DMS53 (cell line): Measurements from ENCODE around the gene CUBN.
A peak's percentile ranks its signal among the peaks of the same experiment; 100 is the strongest.

Source experiments
- DNase-seq: peaks from one replicate; lab custom pipeline; 2025; lab: John Stamatoyannopoulos, UW

CUBN gene

DNA sequence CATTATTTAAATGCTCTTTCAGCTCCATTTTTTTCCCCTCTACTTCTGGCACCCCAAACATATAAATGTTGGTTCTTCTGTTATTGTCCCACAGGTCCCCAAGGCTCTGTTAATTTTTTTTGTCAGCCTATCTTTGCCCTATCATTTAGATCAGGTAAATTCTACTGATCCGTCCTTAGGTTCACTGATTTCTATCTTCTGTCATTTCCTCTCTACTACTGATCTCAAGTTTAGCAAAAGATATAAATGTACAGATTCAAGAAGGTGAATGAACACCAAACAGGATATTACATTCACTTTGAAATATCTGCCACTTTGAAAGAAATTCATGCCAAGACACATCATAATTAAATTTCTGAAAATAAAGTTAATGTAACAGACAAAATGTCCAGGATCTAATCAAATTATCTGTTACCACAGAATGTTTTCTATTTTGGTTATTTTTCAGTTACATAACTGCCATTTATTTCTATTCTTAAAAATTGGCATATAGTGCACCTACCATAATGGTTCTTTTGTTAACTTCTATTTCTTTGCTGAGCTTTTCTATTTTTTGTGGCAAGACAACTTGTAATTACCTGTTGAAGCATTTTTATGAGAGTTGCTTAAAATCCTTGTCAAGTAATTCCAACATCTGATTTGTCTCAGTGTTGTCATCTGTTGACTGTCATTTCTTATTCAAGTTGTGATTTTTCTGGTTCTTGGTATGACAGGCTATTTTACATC lies 12.1 kb upstream of the CUBN start:
- DNase-seq, result no peak

- DNase-seq, result no peak
Observed at GRCh38 chr10:17140386-17140761, 10.8 kb upstream of the CUBN start.

DNA sequence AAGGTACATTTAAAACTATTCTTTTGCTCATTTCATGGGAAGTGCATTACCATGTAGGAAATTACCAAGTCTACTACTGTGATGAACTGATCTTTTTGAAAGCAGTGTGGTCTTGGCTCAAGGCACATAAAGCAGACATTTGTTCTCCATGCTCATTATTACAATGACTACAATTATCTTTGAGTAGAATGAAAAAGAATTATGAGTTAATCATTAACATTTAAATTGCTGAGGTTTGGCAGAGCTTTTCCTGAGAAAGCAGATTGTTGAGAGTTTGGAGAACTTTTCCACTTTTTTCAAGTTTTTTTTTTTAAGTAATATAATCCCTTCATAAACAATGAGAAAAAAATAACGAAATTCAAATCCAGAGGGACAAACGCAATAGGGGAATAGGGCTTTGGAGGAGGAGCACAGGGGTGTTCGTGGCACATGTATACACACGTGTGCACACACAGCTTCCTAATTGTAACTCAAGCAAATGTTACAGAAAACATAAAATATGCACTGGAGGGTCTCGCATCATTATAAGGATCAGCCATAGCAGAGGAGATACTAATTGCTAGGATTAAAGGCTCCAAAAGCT lies 8.9 kb upstream of the CUBN start:
- no peak for DNase-seq

DNA sequence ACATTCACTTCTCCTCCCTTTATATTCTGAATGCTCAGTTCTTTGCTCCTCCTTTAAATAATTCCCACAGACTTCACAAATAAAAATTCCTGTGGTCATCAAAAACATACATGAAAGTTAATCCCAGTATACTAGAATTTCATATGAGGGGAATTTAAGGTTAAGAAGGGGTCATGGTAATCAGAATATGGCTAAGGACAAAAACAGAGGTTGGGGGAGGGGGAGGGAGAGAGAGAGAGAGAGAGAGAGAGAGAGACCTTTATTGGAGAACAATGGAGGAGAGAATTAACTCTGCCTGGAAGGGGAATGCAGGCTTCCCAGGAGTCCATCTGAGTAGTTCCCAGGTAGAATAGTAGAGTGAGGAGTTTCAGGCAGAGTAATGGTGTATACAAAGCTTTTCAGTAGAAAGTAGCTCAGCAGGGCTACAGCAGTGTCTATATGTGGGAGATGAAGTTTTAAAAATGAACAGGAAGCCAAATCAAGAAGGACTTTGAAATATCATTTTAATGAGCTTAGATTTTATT lies 5.2 kb upstream of the CUBN start:
- no peak for DNase-seq

- DNase-seq, result no peak
Observed at GRCh38 chr10:17134282-17134681, 4.7 kb upstream of the CUBN start.

DNA sequence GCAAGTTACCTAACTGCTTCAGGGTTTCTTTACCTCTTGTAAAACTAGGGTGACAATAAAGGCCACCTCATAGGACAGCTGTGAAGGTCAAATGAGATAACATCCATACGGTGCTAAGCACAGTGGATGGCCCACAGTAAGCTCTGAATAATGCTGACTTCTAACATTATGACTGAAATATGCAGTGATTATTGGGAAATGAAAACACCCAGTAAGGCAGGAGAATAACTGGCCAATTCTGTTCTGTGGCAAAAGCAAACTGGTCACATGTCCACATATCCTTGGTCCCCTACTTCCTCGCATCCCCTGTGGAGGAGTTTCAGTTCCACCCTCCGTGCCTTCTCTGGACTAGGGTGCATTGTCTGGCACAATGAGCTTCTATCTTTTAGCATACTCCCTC lies 1.4 kb downstream of the CUBN start:
- DNase-seq, result no peak

DNA sequence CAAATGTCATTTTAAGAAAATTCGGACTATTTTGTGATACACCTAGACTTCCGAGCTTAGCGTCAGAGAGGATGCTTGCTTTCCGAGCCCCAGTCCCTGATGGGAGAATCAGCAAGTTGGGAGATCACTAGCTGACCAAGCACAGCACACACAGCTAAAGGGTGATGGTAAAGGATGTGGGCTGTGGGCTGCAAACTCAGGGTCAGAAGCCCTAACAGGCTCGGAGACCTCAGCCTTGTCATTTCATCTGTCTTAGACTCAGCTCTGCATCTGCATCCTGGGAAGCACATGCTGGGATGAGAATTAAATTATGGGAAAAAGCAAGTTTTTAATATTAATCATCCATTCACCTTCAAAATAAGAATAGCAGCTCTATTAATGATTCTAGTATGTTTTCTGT lies 3.3 kb downstream of the CUBN start:
- no peak for DNase-seq

- DNase-seq, result no peak
Observed at GRCh38 chr10:17125206-17125893, 4.3 kb downstream of the CUBN start.

- DNase-seq, result no peak
Observed at GRCh38 chr10:17123961-17124360, 5.7 kb downstream of the CUBN start.

GRCh38 chr10:17122726-17123661 lies 6.6 kb downstream of the CUBN start:
- DNase-seq, result no peak

DNA sequence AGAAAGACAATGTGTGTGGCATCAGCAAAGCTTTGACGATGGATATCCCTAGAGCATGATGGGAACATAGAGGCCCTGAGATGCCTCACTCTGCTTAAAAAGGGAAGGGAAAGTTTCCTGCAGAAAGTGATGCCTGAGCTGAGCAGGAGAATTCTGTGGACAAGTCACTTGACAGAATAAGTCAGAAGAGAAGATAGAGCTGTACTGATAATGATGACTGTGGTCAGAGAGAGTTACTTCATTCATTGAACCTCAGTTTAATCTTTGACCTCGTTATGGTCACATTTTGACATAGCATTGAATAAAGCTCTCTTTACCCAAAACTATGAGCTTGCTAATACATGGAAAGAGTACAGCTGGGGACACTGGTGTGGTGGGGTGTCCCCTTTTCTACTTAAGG lies 7.6 kb downstream of the CUBN start:
- no peak for DNase-seq

DNA sequence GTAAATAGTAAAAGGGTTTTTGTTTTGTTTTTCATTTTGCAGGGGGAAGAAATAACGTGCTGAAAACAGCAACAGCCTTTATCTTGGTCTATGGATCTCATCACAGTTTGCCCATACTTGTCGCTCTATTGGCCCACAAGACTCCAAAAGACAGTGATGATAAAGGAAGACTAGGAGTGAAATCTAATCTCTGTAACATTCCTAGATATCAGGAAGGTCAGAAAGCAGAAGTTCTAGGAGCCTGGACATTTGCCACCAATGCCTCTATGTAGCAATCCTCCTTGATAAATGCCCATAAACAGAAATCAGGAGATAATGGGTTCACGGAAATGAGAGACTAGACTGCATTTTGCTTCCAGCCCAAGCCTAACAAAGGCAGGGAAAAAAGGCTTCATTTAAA lies 8.9 kb downstream of the CUBN start:
- no peak for DNase-seq

DNA sequence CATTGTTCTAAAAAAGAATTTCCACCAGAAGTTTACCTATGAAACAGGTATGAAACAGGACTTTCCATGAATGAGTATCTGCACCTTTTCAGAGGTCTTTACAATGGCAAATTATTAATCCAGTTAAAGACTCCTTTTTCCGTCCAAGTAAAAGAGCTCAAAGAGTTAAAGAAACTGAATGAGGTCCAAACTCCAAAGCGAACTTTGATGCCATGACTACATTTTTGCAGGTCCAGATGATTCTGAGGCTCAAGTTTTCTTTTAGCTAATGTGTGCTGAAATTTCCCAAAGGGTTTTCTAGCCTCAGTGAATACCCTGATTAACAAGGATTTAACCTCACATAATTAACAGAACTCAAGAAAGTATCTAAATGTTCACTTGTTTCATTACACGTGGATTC lies 9.8 kb downstream of the CUBN start:
- no peak for DNase-seq

- no peak for DNase-seq
Observed at GRCh38 chr10:17116193-17116592, 13.4 kb downstream of the CUBN start.

GRCh38 chr10:17115683-17116082 lies 13.9 kb downstream of the CUBN start:
- peak; percentile 32 for DNase-seq

DNA sequence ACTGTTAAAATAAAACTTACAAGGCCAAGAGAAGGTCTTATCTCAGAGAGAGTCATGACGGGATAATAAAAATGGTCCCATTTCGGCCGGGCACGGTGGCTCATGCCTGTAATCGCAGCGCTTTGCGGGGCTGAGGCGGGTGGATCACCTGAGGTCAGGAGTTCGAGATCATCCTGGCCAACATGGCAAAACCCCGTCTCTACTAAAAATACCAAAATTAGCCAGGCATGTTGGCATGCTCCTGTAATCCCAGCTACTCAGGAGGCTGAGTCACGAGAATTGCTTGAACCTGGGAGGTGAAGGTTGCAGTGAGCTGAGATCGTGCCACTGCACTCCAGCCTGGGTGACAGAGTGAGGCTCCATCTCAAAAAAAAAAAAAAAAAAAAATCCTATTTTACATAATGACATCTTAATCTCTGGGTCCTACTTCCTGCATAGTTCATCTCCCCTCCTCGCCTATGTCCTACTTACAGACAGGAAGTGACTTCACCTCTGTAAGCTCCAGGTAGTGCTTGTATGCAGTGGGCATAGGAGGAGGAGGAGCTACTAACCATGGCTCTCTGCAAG lies 14.7 kb downstream of the CUBN start:
- DNase-seq, result peak; percentile 50

DNA sequence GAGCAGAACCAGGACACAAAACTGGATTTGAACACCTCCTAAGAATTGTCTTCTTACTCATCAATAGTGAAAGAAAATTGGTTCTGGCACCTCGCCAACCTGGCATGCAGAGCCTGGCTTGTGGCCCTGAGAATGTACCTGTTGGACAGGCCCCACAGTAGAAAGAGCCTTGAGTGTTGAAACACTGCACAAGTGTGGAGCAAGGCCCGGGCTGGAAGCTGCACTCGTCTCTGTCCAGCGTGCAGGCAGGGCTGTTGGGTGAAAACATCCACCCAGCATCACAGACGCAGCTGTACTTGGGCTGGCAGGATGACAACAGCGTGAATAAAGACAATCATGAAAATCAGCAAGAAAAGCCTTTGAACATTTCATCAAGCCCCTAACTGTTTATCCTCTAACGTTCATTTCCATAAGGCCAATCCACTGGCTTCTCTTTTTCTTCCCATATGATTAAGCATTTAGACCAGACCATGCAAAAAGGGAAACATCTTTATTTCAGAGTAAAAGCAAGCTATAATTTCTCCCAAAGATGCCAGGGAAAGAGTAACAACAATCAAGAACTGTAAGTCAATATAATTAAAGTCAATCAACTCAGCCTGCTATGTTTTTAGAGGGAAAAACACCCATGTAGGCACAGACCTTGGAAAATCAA lies 15.6 kb downstream of the CUBN start:
- no peak for DNase-seq

GRCh38 chr10:17113346-17113745 lies 16.3 kb downstream of the CUBN start:
- DNase-seq, result no peak

GRCh38 chr10:17112566-17112965 lies 17.0 kb downstream of the CUBN start:
- DNase-seq, result no peak

- peak; percentile 85 for DNase-seq
Observed at GRCh38 chr10:17109475-17110207, 20.0 kb downstream of the CUBN start.

DNA sequence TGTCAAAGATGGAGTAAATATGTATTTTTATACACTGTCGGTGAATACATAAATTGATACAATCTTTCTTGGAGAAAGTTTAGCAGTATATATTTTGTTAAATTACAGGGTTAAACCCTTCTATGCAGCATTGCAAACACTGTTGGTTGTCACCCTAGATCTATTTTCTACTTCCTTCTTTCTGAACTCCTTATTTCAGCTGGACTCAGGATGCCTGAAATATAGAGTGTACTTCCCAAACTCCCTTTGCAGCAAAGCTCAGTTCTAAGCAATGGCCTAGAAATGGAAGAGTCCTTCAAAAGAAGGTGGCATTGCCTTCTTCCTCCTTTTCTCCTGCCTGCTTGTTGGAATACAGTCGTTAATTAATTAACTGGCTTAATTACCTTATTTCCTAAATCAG lies 20.6 kb downstream of the CUBN start:
- peak; percentile 24 for DNase-seq
